ENCODE data around the gene VSTM2B.

GRCh38 chr19:29542776-29543175 lies 17.0 kb downstream of the VSTM2B start:
- no peak for TF ChIP-seq CTCF (IDR thresholded peaks at IDR 0.05)
- no peak for TF ChIP-seq EZH2phosphoT487 (IDR thresholded peaks at IDR 0.05; ENCODE audit: borderline replicate concordance, low read depth)
- TF ChIP-seq ZBTB33 (IDR thresholded peaks at IDR 0.05; ENCODE audit: borderline replicate concordance, low read depth) = no peak
- no peak for TF ChIP-seq POLR2AphosphoS5 (IDR thresholded peaks at IDR 0.05; ENCODE audit: low read depth, low read length)
- no peak for TF ChIP-seq YY1 (IDR thresholded peaks at IDR 0.05; ENCODE audit: low read depth)
- no peak for TF ChIP-seq FOXM1 (IDR thresholded peaks at IDR 0.05; ENCODE audit: low read depth)
- no peak for TF ChIP-seq SIN3A (IDR thresholded peaks at IDR 0.05; ENCODE audit: borderline replicate concordance, low read depth, low read length)
- TF ChIP-seq GABPA (IDR thresholded peaks at IDR 0.05; ENCODE audit: low read depth) = no peak
- no peak for TF ChIP-seq RFX5 (IDR thresholded peaks at IDR 0.05; ENCODE audit: low read length)
- no peak for TF ChIP-seq NRF1 (IDR thresholded peaks at IDR 0.05; ENCODE audit: low read depth, low read length)
- no peak for TF ChIP-seq RXRA (IDR thresholded peaks at IDR 0.05; ENCODE audit: borderline replicate concordance, low read depth)
- TF ChIP-seq USF1 (IDR thresholded peaks at IDR 0.05; ENCODE audit: borderline replicate concordance, low read depth) = no peak
- TF ChIP-seq REST (IDR thresholded peaks at IDR 0.05; ENCODE audit: low read depth, low read length) = no peak
- TF ChIP-seq RAD21 (IDR thresholded peaks at IDR 0.05; ENCODE audit: low read length) = no peak
